Right atrium auricular region (tissue), 2 donors: ENCODE results near the gene NAP1L4. TPM values are rescaled to one million over a fixed set of nuclear protein-coding genes. Genes with fewer than 3 reads are reported as not detected.

ENCODE experiments used
- DNase-seq: peaks from one replicate; pipeline ENCODE4 v3.0.0-alpha.2; 2019; ENCODE audit warnings: low spot score
- H3K27ac ChIP-seq, 2 donors: fragments of 200-600 bp; sonication (generic); 1 replicate in 1 of 2; 2 replicates in 1 of 2; pipeline ENCODE4 v1.5.1; 2016 to 2019
- H3K27me3 ChIP-seq, 2 donors: fragments of 200-600 bp; sonication (generic); one replicate each; pipeline versions ENCODE4 v1.5.1 to v1.6.0; 2017 to 2019
- H3K36me3 ChIP-seq: fragments of 200-600 bp; sonication (generic); one replicate; pipeline ENCODE4 v1.5.1; 2016
- H3K4me1 ChIP-seq, 2 donors: fragments of 200-600 bp; sonication (generic); one replicate each; pipeline versions ENCODE4 v1.5.1 to v1.6.0; 2017 to 2019
- H3K4me3 ChIP-seq, 2 donors: fragments of 200-600 bp; sonication (generic); 1 replicate in 1 of 2; 2 replicates in 1 of 2; pipeline ENCODE4 v1.5.1; 2017 to 2019; ENCODE audit warnings: mild to moderate bottlenecking in 1 of 2, moderate library complexity in 1 of 2
- H3K9me3 ChIP-seq, 2 donors: fragments of 200-600 bp; sonication (generic); one replicate each; pipeline ENCODE4 v1.5.1; 2019
- CTCF ChIP-seq, 2 donors: fragments of 200-600 bp; sonication (generic); IDR thresholded peaks; one replicate each; pipeline ENCODE4 v1.5.1; 2019; ENCODE audit warnings: antibody characterized with exemption in 2 of 2
- total RNA-seq, 2 donors: library from RNA; depleted of rRNA; stranded (reverse); fragments of >200 nt; gene quantifications; one replicate each; pipeline ENCODE4 v1.1.0, GENCODE V29; 2016

The NAP1L4 gene
- total RNA-seq, 2 donors from 2014 or later: 79.2 to 128 TPM

DNA sequence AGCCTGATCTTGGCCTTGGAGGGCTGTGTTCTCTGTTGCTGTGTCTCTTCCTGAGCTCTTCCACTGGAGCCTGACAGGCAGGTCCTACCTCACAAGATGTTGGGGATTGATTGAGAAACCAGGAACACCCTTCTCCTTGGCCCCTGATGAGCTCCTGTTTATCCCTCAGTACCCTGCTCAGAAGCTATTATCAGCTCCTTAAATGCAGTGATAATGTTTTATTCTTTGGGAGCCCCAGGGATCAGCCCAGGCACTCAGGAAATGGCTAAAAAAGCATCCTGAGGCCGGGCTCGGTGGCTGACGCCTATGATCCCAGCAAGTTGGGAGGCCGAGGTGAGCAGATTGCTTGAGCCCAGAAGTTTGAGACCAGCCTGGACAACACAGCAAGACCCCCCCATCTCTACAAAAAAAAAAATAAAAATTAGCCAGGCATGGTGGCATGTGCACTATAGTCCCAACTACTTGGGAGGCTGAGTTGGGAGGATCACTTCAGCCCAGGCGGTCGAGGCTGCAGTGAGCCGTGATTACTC is 58.0 kb downstream of the NAP1L4 start:
- no peak overlapping the region for H3K27ac ChIP-seq
- no peak for TF ChIP-seq CTCF (IDR thresholded peaks at IDR 0.05)
- H3K36me3 ChIP-seq: no peaks in the 10 kb centered on the region
- peaks cover 0 to 6% of the 10 kb centered on the region in 2 donors for H3K27me3 ChIP-seq
- H3K4me3 ChIP-seq: no peak overlapping the region
- H3K9me3 ChIP-seq: peaks cover 0 to 12% of the 10 kb centered on the region in 2 donors
- peaks cover 0 to 14% of the 10 kb centered on the region in 2 donors for H3K4me1 ChIP-seq
- no peak for DNase-seq

- TF ChIP-seq CTCF (IDR thresholded peaks at IDR 0.05): no peak
- Histone ChIP-seq H3K4me3 (no peak overlapping the region), H3K4me1 (peaks cover 0 to 20% of the 10 kb centered on the region in 2 donors), H3K27me3 (peaks cover 0 to 6% of the 10 kb centered on the region in 2 donors), H3K36me3 (no peaks in the 10 kb centered on the region), H3K27ac (no peak overlapping the region), H3K9me3 (peaks cover 0 to 8% of the 10 kb centered on the region in 2 donors)
- DNase-seq: peak; percentile 75
Measured at GRCh38 chr11:2933375-2934020, 58.6 kb downstream of the NAP1L4 start.

DNA sequence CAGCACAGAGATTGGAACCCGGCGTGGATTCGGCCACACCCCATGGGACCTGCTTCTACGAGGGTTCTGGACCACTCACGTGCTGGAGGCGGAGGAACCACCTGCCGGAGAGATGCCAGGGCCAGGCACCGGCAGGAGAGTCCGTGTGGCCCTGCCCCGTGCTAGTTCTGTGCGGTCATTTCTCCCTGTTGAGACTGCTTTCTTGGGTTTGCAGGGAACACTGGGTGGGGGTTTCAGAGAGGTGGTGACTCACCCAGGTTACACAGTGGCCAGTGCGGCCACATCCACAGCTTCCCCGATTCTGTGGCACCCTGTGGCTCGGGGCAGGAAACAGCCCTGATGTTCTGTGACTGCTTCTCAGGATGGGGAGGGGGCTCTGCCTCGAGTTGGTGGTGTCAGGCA is 59.3 kb downstream of the NAP1L4 start:
- Histone ChIP-seq H3K4me1 (peaks cover 0 to 27% of the 10 kb centered on the region in 2 donors), H3K27me3 (peaks cover 0 to 6% of the 10 kb centered on the region in 2 donors), H3K27ac (no peak overlapping the region), H3K36me3 (no peaks in the 10 kb centered on the region), H3K4me3 (no peak overlapping the region), H3K9me3 (peaks cover 0 to 4% of the 10 kb centered on the region in 2 donors)
- no peak for TF ChIP-seq CTCF (IDR thresholded peaks at IDR 0.05)
- no peak for DNase-seq

DNA sequence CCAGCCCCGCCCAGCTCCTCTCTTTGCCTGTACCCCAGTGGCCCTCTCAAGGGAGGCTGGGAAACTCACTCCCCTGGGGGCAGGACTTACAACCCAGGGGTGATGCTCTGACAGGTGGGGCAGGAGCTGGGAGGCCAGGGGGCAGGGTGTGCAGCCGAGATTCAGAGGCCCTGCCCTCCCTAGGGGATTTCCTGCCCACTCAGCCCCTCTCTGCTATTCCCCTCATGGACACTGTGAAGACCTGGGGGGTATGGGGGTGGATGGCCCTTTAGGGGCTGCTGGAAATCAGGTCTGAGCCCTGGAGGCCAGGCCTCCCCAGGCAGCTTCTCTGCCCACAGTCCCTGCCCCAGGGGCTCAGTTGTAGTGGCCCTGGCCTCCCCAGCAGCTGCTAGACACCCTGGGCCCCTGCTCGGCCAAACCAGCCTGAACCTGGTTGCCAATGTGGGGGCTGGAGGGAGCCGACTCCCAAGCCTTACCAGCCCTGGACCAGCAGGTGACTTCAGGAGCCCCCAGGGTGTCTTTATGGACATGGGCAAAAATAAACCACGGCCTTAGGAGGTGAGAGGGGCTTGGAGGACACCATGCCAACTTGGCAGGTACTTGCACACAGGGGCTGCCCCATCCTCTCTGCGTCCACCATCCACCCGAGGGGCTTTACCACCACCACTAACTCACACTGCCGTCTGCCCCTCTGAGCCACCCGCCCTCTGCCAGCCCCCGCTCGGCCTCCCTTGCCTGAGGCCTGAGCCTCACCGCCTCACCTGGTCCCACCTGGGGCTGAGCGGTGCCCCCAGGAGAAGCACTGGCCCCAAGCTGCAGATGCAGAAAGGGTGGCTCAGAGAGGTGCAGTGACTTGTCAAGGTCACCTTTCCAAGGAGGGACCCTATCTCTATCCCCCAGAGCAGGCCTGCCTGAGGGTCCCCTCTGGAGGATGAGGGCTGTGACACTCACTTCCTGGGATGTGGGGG is 60.1 kb downstream of the NAP1L4 start:
- Histone ChIP-seq H3K27ac (no peak overlapping the region), H3K9me3 (no peaks in the 10 kb centered on the region), H3K4me3 (no peak overlapping the region), H3K4me1 (peaks cover 0 to 29% of the 10 kb centered on the region in 2 donors), H3K36me3 (no peaks in the 10 kb centered on the region), H3K27me3 (peaks cover 0 to 6% of the 10 kb centered on the region in 2 donors)
- no peak for TF ChIP-seq CTCF (IDR thresholded peaks at IDR 0.05)
- DNase-seq: no peak

DNA sequence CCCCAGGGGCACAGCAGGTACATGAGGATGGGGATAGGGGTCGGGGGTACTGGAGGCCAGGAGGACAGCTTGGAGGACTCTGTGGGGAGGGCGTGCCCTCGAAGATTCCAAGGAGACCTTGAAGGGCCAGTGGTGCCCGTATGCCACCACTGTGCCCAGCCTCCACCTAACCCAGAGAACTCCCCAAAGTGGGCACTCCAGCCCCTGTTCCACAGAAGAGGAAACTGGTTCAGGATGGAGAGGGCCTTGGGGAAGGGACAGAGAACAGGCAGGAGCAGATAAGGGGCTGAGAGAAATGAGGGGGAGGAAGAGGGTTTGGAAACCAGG is 60.7 kb downstream of the NAP1L4 start:
- Histone ChIP-seq H3K9me3 (no peaks in the 10 kb centered on the region), H3K4me3 (no peak overlapping the region), H3K4me1 (peaks cover 0 to 29% of the 10 kb centered on the region in 2 donors), H3K27ac (no peak overlapping the region), H3K27me3 (peaks cover 0 to 6% of the 10 kb centered on the region in 2 donors), H3K36me3 (no peaks in the 10 kb centered on the region)
- no peak for TF ChIP-seq CTCF (IDR thresholded peaks at IDR 0.05)
- DNase-seq: no peak
